Gastroesophageal sphincter (tissue), 3 donors: Measurements from ENCODE around the gene CD68.

Experiments
- EP300 ChIP-seq: sonication (generic); formaldehyde crosslinking; IDR thresholded peaks from one replicate; pipeline ENCODE4 v1.6.1; 2017; ENCODE audit warnings: antibody characterized with exemption, mild to moderate bottlenecking
- POLR2A ChIP-seq, 2 donors: fragments of 450-650 bp; IDR thresholded peaks; one replicate each; pipeline ENCODE4 v1.6.1; 2017; ENCODE audit warnings: antibody characterized with exemption in 2 of 2, mild to moderate bottlenecking in 2 of 2, moderate library complexity in 1 of 2
- TF ChIP-seq, protein P1 (sequence below), 4 experiments: fragments of 200-600 bp in 2 of 4; fragments of 450-650 bp in 2 of 4; sonication (generic) in 1 of 4; IDR thresholded peaks; one replicate each; pipeline ENCODE4 v1.5.1; 2017 to 2019; ENCODE audit warnings: antibody characterized with exemption in 4 of 4, mild to moderate bottlenecking in 2 of 4, moderate library complexity in 2 of 4

- no peak for TF ChIP-seq POLR2A (IDR thresholded peaks at IDR 0.05)
- TF ChIP-seq, protein P1, sequence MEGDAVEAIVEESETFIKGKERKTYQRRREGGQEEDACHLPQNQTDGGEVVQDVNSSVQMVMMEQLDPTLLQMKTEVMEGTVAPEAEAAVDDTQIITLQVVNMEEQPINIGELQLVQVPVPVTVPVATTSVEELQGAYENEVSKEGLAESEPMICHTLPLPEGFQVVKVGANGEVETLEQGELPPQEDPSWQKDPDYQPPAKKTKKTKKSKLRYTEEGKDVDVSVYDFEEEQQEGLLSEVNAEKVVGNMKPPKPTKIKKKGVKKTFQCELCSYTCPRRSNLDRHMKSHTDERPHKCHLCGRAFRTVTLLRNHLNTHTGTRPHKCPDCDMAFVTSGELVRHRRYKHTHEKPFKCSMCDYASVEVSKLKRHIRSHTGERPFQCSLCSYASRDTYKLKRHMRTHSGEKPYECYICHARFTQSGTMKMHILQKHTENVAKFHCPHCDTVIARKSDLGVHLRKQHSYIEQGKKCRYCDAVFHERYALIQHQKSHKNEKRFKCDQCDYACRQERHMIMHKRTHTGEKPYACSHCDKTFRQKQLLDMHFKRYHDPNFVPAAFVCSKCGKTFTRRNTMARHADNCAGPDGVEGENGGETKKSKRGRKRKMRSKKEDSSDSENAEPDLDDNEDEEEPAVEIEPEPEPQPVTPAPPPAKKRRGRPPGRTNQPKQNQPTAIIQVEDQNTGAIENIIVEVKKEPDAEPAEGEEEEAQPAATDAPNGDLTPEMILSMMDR (IDR thresholded peaks at IDR 0.05) = no peak
- TF ChIP-seq EP300 = no peak
Observed at GRCh38 chr17:7556627-7557026, 22.8 kb upstream of the CD68 start.
